ENCODE measurements around the gene PTH1R.

PTH1R gene

DNA sequence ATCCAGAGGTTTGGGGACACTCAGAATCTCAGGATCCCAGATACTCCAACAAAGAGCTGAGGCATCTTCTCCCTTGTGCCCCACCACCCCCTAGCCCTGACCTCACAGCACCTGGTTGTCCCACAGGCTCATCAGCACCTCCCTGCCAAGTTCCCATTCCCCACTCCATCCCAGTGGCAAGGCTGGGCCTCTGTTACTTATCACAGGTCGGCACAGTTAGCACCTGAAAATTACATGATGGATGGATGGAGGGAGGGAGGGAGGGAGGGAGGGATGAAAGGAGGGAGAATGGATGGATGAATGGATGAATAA is 27.1 kb upstream of the PTH1R start:
- DNase-seq = no peak

GRCh38 chr3:46851364-46852333 is 25.9 kb upstream of the PTH1R start:
- DNase-seq = no peak

DNA sequence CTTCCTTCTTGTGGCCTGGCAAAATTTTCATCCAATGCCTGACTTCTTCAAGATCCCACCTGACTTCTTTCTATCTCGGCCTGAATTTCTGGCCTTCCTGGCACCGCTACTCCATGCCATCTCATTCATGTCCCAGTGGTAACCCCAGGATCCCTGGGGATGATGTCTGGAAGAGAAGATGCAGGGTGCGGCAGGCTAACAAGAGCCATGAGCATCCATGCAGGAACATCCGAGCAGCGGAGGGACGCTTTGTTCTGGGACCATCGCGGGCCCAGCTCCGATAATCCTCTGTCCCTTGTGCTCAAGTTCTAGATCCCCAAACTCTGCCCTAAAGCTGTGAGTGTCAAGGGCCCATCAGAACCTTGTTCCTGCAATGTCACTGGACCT is 25.2 kb upstream of the PTH1R start:
- DNase-seq = no peak

DNA sequence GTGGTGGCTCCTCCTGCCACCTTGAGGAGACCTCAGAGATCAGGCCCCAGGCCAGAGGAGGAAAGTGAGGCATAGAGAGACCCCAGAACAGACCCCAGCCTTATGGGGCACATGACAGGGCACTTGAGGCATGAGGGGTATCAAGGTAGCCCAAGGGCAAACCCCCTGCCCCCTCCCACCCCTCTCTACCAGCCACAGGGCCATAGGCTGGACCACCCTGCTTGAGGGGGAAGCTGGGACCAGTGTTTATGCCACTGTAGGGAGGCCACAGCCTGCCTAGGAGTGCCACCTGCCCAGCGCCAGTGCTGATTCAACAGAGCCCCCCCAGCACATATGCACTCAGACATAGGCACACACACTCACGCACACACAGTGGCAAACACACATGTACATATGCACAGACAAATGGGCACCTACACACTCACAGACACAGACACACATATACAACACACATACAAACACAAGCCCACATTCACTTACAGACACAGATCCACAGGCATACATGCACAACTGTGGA is 24.6 kb upstream of the PTH1R start:
- no peak for DNase-seq

- DNase-seq = no peak
These were observed 23.8 kb upstream of the PTH1R start for GRCh38 chr3:46853441-46854415.

GRCh38 chr3:46854555-46854991 is 22.9 kb upstream of the PTH1R start:
- no peak for DNase-seq

DNA sequence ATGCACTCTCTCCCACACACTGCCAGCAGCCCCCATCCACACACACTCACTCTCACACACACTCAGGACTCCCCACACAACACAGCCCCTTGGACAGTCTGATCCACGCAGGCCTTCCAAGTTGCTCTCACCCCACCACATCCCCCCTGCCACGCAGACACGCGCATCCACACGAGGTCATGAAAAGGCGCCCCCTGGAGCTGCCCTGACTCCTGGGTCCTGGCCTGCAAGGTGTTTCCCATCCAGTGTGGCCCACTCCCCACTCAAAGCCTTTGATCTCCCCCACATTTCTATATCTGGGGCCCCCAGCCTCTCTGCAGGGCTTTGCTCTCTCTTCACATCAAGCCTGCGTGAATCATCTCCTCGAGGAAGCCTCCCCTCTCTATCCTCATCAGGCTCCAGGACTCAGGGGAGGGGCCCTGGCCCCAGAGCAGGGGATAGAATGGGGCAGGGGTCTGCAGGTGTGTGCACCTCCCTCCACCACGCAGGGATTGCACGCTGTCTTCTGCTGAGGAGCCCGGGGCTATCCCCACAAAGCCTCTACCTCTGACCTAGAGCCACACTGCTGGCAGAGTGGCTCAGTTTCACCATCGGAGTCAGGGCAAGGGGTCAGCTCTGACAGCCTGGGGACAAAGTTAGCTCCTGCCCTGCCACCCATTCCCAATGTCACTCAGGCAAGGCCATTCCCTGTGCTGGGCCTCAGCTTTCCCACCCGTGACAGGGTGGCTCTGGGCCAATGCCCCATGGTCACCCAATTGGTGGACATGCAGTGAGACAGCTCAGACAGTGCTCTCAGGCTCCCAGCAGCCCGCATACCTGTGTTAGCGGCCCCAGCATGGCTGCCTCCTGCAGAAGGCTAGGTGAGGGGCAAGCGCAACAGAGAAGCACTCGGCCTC is 20.7 kb upstream of the PTH1R start:
- no peak for DNase-seq

DNA sequence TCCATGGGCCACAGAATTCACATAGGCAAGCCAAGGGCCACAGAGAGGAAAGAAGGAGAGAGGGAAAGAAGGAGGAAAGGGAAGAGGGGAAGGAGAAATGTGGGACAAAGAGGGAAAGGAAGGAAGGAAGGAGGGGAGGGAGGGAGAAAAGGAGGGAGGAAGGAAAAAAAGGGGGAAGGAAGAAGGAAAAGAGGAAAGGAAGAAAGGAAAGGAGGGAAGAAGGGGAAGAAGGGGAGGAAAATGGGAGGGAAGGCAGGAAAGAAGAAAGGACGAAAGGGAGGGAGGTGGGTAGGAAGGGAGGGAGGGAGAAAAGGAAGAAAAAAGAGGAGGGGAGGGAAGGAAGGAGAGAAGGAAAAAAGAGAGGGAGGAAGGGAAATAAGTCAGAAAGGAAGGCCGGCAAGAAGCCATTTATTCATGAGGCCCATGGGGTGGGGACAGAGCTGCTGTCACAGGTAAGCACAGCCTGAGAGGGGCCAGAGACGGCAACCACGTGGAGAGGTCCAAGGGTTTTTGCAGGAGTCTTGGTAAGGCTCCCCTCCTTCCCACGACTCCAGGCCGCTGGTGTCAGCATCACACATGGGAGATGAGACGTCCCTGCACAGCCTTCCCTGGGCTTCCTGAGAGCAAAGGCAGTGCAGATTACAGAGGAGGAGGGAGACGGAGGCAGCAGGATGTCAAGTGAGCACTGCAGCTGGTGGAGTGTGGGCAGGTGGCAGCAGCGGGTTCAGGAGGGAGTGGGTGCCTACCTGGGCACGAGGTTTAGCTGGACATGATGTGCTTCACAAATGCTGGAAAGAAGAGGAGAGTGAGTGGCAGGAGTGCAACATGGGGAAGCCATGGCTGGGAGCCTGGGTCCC is 19.8 kb upstream of the PTH1R start:
- no peak for DNase-seq

- no peak for DNase-seq
These were observed 19.1 kb upstream of the PTH1R start for GRCh38 chr3:46858456-46858855.

GRCh38 chr3:46859001-46859710 is 18.4 kb upstream of the PTH1R start:
- no peak for DNase-seq

GRCh38 chr3:46860017-46860809 is 17.3 kb upstream of the PTH1R start:
- peak in 1 of 2 donors; percentile 50 for DNase-seq

- no peak for DNase-seq
These were observed 16.5 kb upstream of the PTH1R start for GRCh38 chr3:46860810-46861604.

DNA sequence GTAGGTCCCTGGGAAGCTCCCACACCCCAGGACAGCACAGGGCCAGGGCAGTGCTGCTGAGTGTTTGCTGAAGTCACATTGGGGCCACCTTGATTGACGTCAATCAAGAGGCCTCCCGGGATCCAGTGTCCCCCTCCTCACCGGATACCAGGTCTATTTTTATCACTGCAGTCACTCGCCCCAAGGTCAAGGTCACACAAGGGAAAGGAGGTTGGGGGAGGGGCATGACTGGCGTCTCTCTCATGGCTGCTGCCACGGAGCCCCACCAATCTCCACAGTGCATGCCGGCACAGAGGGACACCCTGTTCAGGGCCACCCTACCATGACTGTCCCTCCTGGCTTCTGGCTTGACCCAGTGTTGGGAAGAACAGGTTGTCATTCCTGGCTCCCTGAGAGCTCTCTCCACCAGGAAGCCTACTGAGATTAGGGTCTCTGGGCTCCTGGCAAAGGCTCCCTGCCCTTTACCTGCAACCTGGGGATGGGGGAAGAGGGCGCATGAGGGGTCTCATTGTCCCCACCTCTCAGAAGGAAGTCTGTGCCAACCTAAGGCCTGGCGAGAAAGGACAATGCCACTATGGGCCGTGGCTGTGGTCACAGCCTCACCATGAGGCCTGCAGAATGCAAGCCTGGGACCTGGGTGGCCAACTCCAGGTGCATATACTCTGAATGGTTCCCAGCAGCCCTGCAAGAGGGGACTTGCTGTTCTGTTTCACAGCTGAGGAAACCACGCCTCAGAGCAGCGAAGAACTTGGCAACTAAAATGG is 15.7 kb upstream of the PTH1R start:
- DNase-seq = no peak

DNA sequence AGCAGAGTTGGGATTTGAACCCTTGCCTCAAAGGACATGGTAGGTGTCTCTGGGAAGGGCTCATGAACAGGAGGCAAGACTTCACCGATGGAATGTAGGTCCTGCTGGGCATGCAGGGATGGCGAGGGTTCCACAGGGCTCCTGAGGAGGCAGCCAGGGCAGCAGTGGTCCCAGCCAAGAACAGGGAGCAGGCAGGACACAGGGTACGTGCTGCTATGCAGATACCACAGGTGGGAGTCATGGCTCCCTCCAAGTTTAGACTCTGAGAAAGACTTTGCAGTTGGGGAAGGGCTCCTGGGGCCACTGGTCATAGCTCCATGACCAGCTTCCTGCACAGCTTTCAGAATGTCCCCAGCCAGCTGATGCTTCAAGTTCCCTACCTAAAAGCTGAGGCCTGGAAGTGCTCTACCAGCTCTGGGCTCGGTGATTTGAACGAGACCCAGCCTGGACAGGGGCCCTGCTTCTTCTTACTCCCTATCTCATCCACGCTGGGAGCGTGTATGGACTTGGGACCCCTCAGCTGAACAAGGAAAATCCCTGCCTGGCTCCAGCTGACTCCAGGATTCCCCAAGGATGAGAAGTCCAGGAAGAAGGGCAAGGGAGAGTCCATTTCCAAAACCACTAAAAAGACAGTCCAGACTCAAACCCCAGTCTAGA is 15.0 kb upstream of the PTH1R start:
- DNase-seq = no peak

GRCh38 chr3:46863261-46863782 is 14.2 kb upstream of the PTH1R start, which contains the start of gene MYL3:
TSS of gene MYL3 (minus strand) at chr3:46863444. CDS start at chr3:46863390, 54 bp downstream.
- DNase-seq = no peak

- DNase-seq = no peak
These were observed 13.2 kb upstream of the PTH1R start for GRCh38 chr3:46864061-46864881.

All from stimulated activated CD4-positive, alpha-beta T cell treated with anti-CD3 and anti-CD28 coated beads, Interleukin-2, amount 100 ng/mL, for 24 hours (primary cell).